Measurements from ENCODE around the gene PRKX.

- TF ChIP-seq CTCF (conservative IDR thresholded peaks at IDR 0.05) (no peak), ZFX (IDR thresholded peaks at IDR 0.05) (no peak)
Observed at GRCh38 chrX:3680459-3680858, 33.0 kb downstream of the PRKX start.

All from C4-2B (cell line).